Retina (tissue), 1 donor: ENCODE measurements around the gene ALKBH2.
A peak's percentile ranks its signal among the peaks of the same experiment; 100 is the strongest.
"Not testable (repeated sequence)": the region's sequence is repeated elsewhere in the genome, so short reads cannot be mapped to it uniquely, and the experiment has no call there.

Experiments
- DNase-seq: peaks from one replicate; pipeline ENCODE4 v3.0.0-alpha.2; 2016

ALKBH2 gene

GRCh38 chr12:109065154-109065852, 28.0 kb downstream of the ALKBH2 start:
- DNase-seq: no peak

DNA sequence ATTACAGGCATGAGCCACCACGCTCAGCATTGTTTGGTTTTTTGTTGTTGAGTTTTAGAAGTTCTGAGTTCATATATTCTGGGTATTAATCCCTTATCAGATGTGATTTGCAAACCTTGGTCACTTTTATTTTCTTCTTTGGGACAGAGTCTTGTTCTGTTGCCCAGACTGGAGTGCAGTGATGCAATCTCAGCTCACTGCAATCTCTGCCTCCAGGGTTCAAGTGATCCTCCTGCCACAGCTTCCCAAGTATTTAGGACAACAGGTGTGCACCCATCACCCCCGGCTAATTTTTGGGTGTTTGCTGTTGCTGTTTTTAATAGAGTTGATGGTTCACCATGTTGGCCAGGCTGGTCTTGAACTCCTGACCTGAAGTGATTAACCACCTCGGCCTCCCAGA, 29.1 kb downstream of the ALKBH2 start:
- DNase-seq: no peak

DNA sequence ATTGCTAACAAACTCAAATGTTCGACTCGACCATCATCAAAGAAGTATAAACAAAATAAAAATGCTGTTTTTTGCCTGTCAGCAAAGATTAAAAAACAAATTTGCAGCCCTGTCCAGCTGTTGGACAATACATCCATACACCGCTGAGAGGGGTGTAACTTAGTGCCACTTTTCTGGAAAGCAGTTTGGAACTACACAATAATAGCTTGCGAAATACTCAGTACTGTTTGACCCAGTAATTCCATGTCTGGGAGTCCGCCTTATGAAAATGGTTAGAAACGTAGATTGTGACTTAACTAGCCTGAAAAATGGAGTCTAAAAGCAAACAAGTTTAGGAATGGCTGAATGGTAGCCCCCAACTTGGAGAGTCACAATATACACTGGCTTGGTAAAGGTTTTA, 34.5 kb downstream of the ALKBH2 start:
- no peak for DNase-seq

DNA sequence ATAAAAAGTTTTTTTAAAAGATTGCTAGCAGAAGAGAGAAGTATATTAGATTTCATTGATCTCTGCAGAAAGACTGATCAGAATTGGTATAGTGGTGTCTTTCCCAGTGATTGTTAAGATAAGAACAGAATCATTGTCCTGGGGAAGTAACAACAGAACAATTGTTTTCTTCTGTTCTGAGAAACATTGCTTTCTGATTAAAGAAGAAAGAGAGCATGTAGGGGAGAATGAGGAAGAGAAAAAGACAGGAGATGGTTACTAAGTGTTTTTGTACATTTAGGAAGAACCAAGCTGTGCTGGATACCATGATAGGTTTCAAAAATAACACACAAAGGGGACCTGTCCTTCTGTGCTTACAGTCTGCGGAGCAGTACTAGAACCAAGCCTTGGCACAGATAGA, 35.9 kb downstream of the ALKBH2 start:
- DNase-seq: no peak

DNA sequence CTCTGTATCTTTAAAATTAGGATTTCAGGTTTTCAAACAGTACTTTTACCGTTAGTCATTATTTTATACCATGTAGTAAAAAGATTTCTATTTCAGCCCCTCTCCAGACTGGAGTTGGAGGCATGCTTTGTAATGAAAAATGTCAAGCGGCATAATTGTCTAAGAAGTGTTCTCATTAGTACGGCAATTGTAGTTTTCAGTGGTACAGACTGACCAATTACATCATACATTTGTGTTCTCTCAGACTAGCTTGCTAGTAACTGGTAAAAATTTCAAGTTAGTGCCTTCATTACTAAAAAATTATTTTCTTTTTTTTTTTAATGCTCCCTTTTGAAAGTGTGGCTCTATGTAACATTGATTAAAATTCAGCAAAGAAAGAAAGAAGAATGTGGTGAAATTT, 36.4 kb downstream of the ALKBH2 start:
- DNase-seq: no peak

- DNase-seq: no peak
Measured at GRCh38 chr12:109054520-109054919, 38.8 kb downstream of the ALKBH2 start.

DNA sequence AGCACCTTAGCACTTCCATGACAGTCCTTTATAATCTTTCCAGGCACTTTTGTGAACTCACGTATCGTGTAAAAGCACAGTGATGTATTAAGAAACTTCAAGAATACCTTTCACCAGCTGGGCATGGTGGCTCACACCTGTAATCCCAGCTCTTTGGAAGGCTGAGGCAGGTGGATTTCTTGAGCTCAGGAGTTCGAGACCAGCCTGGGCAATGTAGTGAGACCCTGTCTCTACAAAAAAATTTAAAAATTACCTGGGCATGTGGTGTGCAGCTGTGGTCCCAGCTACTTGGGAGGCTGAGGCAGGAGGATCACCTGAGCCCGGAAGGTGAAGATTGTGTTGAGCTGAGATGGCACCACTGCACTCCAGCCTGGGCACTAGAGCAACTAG, 39.2 kb downstream of the ALKBH2 start:
- DNase-seq: not testable (repeated sequence)

DNA sequence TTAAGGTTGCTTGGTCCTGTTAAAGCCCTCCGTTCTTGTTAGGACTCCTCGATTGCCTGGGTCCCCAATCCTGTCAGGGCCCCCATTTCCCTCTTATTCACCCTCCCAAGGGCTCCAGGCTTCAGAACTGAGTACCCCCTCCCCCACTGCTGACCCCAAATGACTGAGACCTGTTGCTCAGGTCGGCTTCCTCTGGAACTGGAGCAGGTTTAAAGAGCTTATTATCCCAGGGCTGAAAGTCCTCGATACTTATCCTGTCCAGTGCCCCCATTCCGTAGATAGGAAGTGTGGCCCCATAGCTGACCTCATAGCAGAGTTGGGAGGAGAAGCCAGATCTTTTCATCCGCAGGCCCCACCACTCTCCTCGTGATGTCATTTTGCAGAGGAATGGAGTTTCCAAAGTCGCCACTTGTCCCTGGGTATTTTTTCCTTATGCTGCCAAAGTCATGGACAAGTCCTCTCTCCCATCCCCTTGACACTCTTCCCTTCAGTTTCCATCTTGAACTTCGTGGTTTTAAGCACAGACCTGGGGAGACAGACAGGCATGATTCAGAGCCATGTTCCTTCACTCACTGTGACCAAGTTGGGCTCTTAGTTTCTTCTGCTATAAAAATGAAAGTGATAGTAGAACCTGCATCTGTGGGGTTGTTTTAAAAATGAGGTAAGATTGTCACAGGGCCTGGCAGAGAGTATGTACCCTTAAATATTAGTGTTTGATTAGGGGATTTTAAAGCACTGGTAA, 39.7 kb downstream of the ALKBH2 start:
- no peak for DNase-seq

GRCh38 chr12:109052414-109053323, 40.6 kb downstream of the ALKBH2 start, which contains the start of gene USP30:
TSS of gene USP30 (plus strand) at chr12:109052576. CDS start at chr12:109052679, 103 bp downstream.
- peak; percentile 95 for DNase-seq

- DNase-seq: no peak
Measured at GRCh38 chr12:109052097-109052413, 41.2 kb downstream of the ALKBH2 start.

DNA sequence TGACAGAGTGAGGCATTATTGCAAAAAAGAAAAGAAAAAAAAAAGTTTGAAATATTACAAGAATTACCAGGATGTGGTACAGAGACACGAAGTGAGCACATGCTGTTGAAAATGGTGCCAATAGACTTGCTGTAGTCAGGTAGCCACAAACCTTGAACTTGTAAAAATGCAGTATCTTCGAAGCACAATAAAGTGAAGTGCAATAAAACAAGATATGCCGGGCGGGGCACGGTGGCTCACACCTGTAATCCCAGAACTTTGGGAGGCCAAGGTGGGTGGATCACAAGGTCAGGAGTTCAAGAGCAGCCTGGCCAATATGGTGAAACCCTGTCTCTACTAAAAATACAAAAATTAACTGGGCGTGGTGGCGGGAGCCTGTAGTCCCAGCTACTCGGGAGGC, 43.5 kb downstream of the ALKBH2 start:
- DNase-seq: not testable (repeated sequence)

- DNase-seq: not testable (repeated sequence)
Measured at GRCh38 chr12:109048706-109049105, 44.6 kb downstream of the ALKBH2 start.

DNA sequence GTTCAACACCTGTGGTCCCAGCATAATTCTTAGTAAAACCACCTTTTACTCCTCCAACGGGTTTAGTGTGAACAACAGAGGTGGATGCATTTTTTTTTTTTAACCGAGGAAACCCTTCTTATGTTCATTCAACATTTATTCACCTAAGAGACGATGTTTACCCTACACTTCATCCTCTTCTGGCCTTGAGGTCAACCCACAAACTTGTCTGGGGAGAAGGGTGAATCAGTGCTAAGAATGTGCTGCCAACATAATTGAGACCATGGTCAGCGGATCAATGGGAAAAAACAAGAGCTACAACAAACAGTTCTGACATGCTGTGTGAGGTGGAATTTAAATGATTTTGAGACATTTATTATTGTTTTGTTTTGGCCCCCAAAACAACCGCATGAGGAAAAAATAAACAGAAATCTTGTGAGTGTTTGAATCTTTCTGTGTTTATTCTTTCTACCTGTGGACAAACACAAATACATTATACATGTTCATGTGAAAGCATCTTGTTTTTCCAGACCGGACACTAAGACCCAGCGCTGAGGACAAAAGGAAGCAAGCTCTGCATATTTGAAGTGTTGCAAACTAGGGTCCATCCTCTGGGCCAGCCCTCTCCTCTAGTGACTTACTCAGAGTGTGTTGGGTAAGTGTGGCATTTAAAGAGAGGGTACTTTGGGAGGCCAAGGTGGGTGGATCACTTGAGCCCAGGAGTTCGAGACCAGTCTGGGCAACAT, 46.0 kb downstream of the ALKBH2 start:
- DNase-seq: no peak

GRCh38 chr12:109044241-109044640, 49.0 kb downstream of the ALKBH2 start:
- DNase-seq: no peak
